GM19351 (cell line): ENCODE results near the gene SLC30A9.

Experiments used
- ATAC-seq: cut with Tn5 transposase; IDR thresholded peaks from one replicate; pipeline ENCODE4 v1.9.1; 2021; ENCODE audit warnings: mild to moderate bottlenecking, moderate library complexity; ENCODE audit not compliant: unreplicated experiment

SLC30A9 gene

GRCh38 chr4:42133006-42133405, 142.7 kb downstream of the SLC30A9 start:
- no peak for ATAC-seq

GRCh38 chr4:42136371-42136770, 146.0 kb downstream of the SLC30A9 start:
- ATAC-seq = no peak
